Measurements from ENCODE around the gene COL4A4.

The COL4A4 gene

DNA sequence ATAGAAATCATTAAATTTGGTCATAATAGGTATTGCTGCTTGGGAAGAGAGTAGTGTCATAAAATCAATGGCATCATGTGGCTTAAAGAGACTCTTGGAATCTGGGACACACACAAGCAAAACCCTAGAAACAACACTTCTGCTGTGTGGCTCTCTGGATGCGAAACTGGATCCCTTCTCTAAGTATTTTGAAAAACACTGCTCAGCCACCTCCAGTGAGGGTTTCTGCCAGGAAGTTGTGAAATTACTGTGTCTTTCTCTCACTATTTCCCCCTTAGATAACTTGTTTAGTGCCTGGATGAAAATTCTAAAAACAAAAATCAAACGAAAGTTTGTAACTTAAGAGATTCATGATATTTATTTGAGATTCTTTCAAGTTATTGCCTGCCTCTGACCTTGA lies 164.3 kb downstream of the COL4A4 start:
- TF ChIP-seq TAF1 (IDR thresholded peaks at IDR 0.05; ENCODE audit: borderline replicate concordance, insufficient read depth, low read length) (no peak), SIN3A (IDR thresholded peaks at IDR 0.05; ENCODE audit: borderline replicate concordance, insufficient read depth, low read length) (no peak), POLR2AphosphoS5 (IDR thresholded peaks at IDR 0.05; ENCODE audit: low read depth, low read length) (no peak), FOXP2 (optimal IDR thresholded peaks at IDR 0.05; ENCODE audit: borderline replicate concordance, extremely low read depth, extremely low read length, insufficient read depth) (no peak)
- TF ChIP-seq, protein P1, sequence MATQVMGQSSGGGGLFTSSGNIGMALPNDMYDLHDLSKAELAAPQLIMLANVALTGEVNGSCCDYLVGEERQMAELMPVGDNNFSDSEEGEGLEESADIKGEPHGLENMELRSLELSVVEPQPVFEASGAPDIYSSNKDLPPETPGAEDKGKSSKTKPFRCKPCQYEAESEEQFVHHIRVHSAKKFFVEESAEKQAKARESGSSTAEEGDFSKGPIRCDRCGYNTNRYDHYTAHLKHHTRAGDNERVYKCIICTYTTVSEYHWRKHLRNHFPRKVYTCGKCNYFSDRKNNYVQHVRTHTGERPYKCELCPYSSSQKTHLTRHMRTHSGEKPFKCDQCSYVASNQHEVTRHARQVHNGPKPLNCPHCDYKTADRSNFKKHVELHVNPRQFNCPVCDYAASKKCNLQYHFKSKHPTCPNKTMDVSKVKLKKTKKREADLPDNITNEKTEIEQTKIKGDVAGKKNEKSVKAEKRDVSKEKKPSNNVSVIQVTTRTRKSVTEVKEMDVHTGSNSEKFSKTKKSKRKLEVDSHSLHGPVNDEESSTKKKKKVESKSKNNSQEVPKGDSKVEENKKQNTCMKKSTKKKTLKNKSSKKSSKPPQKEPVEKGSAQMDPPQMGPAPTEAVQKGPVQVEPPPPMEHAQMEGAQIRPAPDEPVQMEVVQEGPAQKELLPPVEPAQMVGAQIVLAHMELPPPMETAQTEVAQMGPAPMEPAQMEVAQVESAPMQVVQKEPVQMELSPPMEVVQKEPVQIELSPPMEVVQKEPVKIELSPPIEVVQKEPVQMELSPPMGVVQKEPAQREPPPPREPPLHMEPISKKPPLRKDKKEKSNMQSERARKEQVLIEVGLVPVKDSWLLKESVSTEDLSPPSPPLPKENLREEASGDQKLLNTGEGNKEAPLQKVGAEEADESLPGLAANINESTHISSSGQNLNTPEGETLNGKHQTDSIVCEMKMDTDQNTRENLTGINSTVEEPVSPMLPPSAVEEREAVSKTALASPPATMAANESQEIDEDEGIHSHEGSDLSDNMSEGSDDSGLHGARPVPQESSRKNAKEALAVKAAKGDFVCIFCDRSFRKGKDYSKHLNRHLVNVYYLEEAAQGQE (IDR thresholded peaks at IDR 0.05; ENCODE audit: insufficient read depth in 1 of 2, low read depth in 2 of 2, low read length in 2 of 2): no peak

DNA sequence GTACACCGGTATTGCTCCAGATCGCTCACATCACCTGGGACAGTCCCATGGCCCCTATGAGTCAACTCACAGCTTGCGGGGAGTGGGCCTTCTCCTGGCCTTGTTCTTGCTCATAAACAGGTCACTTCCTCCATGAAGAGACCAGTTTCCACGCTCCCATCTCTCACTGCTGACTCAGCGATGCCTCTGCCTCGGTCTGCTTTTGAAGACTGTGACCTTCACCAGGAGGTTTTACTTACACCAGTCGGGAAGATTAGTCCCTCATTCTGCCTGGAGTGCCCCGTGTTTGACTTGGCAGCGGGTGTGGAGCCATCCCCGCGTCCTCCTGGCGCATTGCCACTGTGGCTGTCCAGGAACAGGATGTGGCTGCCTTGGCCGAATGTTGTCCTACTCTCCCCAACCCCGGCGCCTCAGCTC lies 168.4 kb downstream of the COL4A4 start:
- no peak for TF ChIP-seq TAF1 (IDR thresholded peaks at IDR 0.05; ENCODE audit: borderline replicate concordance, insufficient read depth, low read length)
- TF ChIP-seq POLR2AphosphoS5 (IDR thresholded peaks at IDR 0.05; ENCODE audit: low read depth, low read length): peak; percentile 40; the same call in 1 of the 2 replicates
- peak; percentile 14 for TF ChIP-seq FOXP2 (optimal IDR thresholded peaks at IDR 0.05; ENCODE audit: borderline replicate concordance, extremely low read depth, extremely low read length, insufficient read depth)
- 0 out of 2 replicates have a peak, but pooled peaks have one; percentile 26 for TF ChIP-seq SIN3A (IDR thresholded peaks at IDR 0.05; ENCODE audit: borderline replicate concordance, insufficient read depth, low read length)
- TF ChIP-seq, protein P1 (IDR thresholded peaks at IDR 0.05; ENCODE audit: insufficient read depth in 1 of 2, low read depth in 2 of 2, low read length in 2 of 2): peak; percentile 42 to 72; a peak in 3 of 4 replicates

DNA sequence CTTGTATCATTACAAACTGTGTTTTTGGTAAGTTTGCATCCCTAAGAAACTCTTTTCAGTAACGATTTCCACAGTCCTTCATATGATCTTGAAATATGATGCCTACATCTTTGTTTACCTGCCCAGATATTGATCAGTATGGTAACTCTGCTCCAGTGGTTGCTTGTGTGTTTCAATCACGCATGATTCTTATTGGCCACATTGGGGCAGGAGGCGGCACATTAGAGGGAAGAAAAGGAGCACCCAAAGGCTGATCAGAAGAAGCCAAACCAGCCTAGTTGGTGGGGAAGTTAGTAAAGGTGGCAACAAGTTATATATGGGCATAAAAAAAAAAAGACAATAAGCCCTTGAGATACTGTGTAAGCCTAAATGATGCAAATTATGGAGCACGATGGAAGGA lies 169.2 kb downstream of the COL4A4 start:
- TF ChIP-seq SIN3A (IDR thresholded peaks at IDR 0.05; ENCODE audit: borderline replicate concordance, insufficient read depth, low read length) (no peak), POLR2AphosphoS5 (IDR thresholded peaks at IDR 0.05; ENCODE audit: low read depth, low read length) (no peak), TAF1 (IDR thresholded peaks at IDR 0.05; ENCODE audit: borderline replicate concordance, insufficient read depth, low read length) (no peak), FOXP2 (optimal IDR thresholded peaks at IDR 0.05; ENCODE audit: borderline replicate concordance, extremely low read depth, extremely low read length, insufficient read depth) (no peak)
- TF ChIP-seq, protein P1 (IDR thresholded peaks at IDR 0.05; ENCODE audit: insufficient read depth in 1 of 2, low read depth in 2 of 2, low read length in 2 of 2): no peak

- no peak for TF ChIP-seq FOXP2 (optimal IDR thresholded peaks at IDR 0.05; ENCODE audit: borderline replicate concordance, extremely low read depth, extremely low read length, insufficient read depth)
- TF ChIP-seq SIN3A (IDR thresholded peaks at IDR 0.05; ENCODE audit: borderline replicate concordance, insufficient read depth, low read length): no peak
- TF ChIP-seq POLR2AphosphoS5 (IDR thresholded peaks at IDR 0.05; ENCODE audit: low read depth, low read length): no peak
These were observed 170.8 kb downstream of the COL4A4 start for GRCh38 chr2:226993171-226993570.

DNA sequence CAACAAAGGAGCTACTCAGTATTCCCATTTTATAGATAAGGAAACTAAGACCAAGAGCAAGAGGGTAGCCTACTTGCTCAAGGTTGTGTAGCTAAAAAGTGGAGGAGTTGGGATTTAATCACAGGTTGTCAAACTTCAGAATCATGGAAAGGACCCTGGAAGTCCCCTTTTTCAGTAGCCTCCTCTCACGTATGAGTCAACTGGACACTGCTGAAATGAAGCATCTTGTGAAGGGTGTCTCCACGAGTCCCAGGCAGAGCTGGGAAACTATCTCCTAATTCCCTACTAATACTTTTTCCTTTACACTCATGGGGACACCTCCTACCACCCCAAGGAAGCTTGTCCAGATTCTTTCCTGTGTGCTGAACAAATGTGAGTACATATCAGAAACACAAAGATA lies 172.3 kb downstream of the COL4A4 start:
- no peak for TF ChIP-seq POLR2AphosphoS5 (IDR thresholded peaks at IDR 0.05; ENCODE audit: low read depth, low read length)
- TF ChIP-seq TAF1 (IDR thresholded peaks at IDR 0.05; ENCODE audit: borderline replicate concordance, insufficient read depth, low read length): no peak
- TF ChIP-seq FOXP2 (optimal IDR thresholded peaks at IDR 0.05; ENCODE audit: borderline replicate concordance, extremely low read depth, extremely low read length, insufficient read depth): no peak
- TF ChIP-seq, protein P1 (IDR thresholded peaks at IDR 0.05; ENCODE audit: insufficient read depth in 1 of 2, low read depth in 2 of 2, low read length in 2 of 2): no peak
- no peak for TF ChIP-seq SIN3A (IDR thresholded peaks at IDR 0.05; ENCODE audit: borderline replicate concordance, insufficient read depth, low read length)
